ENCODE measurements around the gene GDE1. TPM values are rescaled to one million over a fixed set of nuclear protein-coding genes. Genes with fewer than 3 reads are reported as not detected.

GDE1 gene
- polyA plus RNA-seq, 1 donor, result 76.0 TPM

DNA sequence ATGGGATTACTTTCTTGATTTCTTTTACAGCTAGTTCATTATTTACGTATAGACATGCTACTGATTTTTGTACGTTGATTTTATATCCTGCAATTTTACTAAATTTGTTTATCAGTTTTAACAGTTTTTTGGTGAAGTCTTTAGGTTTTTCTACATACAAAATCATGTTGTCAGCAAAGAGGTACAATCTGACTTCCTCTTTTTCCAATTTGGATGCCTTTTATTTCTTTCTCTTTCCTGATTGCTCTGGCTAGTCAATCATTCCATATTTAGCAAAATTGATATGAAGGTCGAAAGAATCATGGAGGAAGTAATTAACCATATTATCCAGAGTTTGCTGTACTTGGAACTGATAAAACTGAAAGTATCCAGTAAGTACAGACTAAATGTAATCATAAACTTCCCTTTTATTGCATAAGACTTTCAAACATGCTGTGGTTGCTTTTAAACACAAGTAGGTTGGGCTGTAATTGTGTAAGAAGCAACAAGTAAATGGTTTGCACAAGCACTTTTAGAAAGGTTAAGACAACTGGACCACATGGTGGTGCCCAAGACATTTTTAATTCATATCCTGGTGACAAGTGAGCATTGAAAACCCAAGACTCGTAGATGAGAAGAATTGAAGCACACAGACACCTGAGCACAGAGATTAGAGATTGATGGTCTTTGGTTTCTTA lies 8.4 kb downstream of the GDE1 start:
- Histone ChIP-seq H3K27me3 (ENCODE audit: control insufficient read depth, insufficient read depth, low read length) (no peaks in the 10 kb centered on the region), H3K9me3 (ENCODE audit: control insufficient read depth, low read depth, low read length) (peaks cover 4% of the 10 kb centered on the region), H3K36me3 (ENCODE audit: control insufficient read depth, insufficient read depth, low read length) (peaks cover 19% of the 10 kb centered on the region), H3K4me3 (ENCODE audit: low read length) (no peak overlapping the region), H3K27ac (ENCODE audit: low read length) (peak overlapping the region; percentile 68), H3K4me1 (ENCODE audit: control insufficient read depth, insufficient read depth, low read length) (peaks cover 24% of the 10 kb centered on the region)
- WGBS (ENCODE audit: insufficient coverage, low lambda C conversion rate), result 45% methylated on average over 2 of the region's 4 CpGs
- DNase-seq, result peak; percentile 78 to 91

DNA sequence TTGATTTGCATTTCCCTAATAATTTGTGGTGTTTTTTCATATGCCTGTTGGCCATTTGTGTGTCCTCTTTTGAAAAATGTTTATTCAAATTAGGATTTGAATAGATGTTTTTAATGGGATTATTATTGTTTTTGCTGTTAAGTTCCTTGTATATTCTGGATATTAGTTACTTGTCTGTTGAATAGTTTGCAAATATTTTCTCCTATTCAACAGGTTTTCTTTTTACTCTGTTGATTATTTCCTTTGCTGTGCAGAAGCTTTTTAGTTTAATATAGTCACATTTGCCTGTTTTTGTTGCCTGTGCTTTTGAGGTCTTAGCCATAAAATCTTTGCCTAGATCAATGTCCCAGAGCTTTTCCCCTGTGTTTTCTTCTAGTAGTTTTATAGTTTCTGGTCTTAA lies 9.6 kb downstream of the GDE1 start:
- Histone ChIP-seq H3K4me1 (ENCODE audit: control insufficient read depth, insufficient read depth, low read length) (peaks cover 21% of the 10 kb centered on the region), H3K9me3 (ENCODE audit: control insufficient read depth, low read depth, low read length) (peaks cover 4% of the 10 kb centered on the region), H3K4me3 (ENCODE audit: low read length) (no peak overlapping the region), H3K27me3 (ENCODE audit: control insufficient read depth, insufficient read depth, low read length) (no peaks in the 10 kb centered on the region), H3K36me3 (ENCODE audit: control insufficient read depth, insufficient read depth, low read length) (peaks cover 27% of the 10 kb centered on the region), H3K27ac (ENCODE audit: low read length) (no peak overlapping the region)
- no peak for DNase-seq

GRCh38 chr16:19507867-19508266 lies 14.0 kb downstream of the GDE1 start:
- no peaks in the 10 kb centered on the region for H3K4me1 ChIP-seq (ENCODE audit: control insufficient read depth, insufficient read depth, low read length)
- H3K27ac ChIP-seq (ENCODE audit: low read length), result no peak overlapping the region
- WGBS (ENCODE audit: insufficient coverage, low lambda C conversion rate), result no CpG with 5 or more reads among the region's 2 CpGs
- no peak overlapping the region for H3K4me3 ChIP-seq (ENCODE audit: low read length)
- peaks cover 3% of the 10 kb centered on the region for H3K9me3 ChIP-seq (ENCODE audit: control insufficient read depth, low read depth, low read length)
- H3K27me3 ChIP-seq (ENCODE audit: control insufficient read depth, insufficient read depth, low read length), result no peaks in the 10 kb centered on the region
- no peak for DNase-seq
- peaks cover 52% of the 10 kb centered on the region for H3K36me3 ChIP-seq (ENCODE audit: control insufficient read depth, insufficient read depth, low read length)

DNA sequence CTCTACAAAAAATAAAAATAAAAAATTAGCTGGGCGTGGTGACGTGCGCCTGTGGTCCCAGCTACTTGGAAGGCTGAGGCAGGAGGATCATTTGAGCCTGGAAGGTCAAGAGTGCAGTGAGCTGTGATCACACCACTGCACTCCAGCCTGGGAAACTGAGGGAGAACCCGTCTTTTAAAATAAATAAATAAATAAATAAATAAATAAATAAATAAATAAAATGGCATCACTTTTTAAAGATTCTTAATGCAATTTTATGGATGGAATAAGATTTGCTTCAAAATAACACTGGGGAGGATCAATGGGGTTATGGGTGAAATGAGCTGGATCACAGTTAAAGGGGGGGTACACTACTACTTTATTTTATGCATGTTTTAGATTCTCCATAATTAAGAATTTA lies 14.9 kb downstream of the GDE1 start:
- no peaks in the 10 kb centered on the region for H3K9me3 ChIP-seq (ENCODE audit: control insufficient read depth, low read depth, low read length)
- H3K27ac ChIP-seq (ENCODE audit: low read length), result no peak overlapping the region
- H3K4me3 ChIP-seq (ENCODE audit: low read length), result no peak overlapping the region
- peaks cover 59% of the 10 kb centered on the region for H3K36me3 ChIP-seq (ENCODE audit: control insufficient read depth, insufficient read depth, low read length)
- no peaks in the 10 kb centered on the region for H3K27me3 ChIP-seq (ENCODE audit: control insufficient read depth, insufficient read depth, low read length)
- no peak for DNase-seq
- WGBS (ENCODE audit: insufficient coverage, low lambda C conversion rate), result no CpG with 5 or more reads among the region's 4 CpGs
- no peaks in the 10 kb centered on the region for H3K4me1 ChIP-seq (ENCODE audit: control insufficient read depth, insufficient read depth, low read length)

DNA sequence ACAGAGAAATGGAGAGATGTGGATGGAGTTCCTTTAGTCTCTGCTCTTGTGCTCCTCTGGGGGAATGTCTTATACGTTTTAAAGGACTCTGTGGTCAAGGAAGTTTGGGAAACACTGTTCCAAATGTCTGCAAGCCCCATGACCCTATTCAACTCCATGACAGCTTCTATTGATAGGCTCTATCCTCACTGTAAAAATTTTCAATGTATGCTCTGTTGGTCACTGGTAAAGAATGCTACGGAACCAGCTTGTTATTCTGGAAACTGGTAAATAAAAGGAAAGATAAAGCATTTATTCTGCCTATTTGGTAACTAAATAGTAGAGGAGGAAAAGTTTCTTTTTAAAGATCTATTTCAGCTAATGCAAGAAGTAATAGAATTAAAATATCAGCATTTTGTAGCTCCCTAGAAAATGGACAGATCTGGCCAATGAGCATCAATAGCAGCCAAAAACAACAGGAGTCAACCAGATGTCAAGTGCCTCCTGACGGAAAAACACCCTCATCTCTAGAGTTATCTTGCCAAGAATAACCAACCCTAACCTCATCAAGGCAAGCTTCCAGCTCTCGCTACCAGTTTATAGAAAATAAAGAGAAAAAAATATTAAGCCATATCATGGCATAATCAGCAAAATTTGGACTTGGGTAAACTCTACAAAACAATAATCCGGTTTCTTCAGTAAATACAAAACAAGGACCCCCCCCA lies 16.1 kb downstream of the GDE1 start:
- no peak for DNase-seq
- no peak overlapping the region for H3K4me3 ChIP-seq (ENCODE audit: low read length)
- WGBS (ENCODE audit: insufficient coverage, low lambda C conversion rate), result 100% methylated on average over 3 of the region's 5 CpGs
- no peaks in the 10 kb centered on the region for H3K27me3 ChIP-seq (ENCODE audit: control insufficient read depth, insufficient read depth, low read length)
- H3K4me1 ChIP-seq (ENCODE audit: control insufficient read depth, insufficient read depth, low read length), result no peaks in the 10 kb centered on the region
- peaks cover 71% of the 10 kb centered on the region for H3K36me3 ChIP-seq (ENCODE audit: control insufficient read depth, insufficient read depth, low read length)
- no peak overlapping the region for H3K27ac ChIP-seq (ENCODE audit: low read length)
- no peaks in the 10 kb centered on the region for H3K9me3 ChIP-seq (ENCODE audit: control insufficient read depth, low read depth, low read length)

DNA sequence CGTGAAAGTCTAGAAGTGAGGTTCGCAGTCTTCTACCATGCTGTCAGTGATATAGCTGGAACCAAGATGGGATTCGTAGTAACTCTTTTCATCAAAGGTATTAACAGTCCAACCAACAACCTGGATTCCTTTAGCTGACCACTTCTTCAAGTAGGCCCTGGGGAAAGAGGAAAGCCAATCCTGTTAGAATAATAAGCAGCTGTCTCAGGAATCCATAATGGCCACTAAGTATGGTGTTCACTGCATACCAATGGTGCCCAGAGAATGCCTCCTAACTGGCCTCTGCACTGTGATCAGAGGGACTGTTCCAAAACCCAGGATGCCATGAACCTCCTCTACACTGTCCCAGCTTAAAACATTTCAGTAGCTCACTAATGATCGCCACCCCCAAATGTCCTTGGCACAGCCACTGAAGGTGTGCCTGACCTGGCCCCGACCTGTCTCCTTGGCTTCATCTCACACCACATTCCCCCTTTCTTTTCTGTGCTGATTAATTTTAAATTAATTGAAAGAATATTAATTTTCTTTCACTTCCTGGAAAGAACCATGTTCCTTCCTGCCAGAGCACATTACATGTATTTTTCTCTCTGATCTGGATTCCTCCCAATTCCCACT lies 18.3 kb downstream of the GDE1 start:
- DNase-seq, result no peak
- 100% methylated on average over 2 of the region's 5 CpGs for WGBS (ENCODE audit: insufficient coverage, low lambda C conversion rate)
- Histone ChIP-seq H3K27ac (ENCODE audit: low read length) (no peak overlapping the region), H3K4me1 (ENCODE audit: control insufficient read depth, insufficient read depth, low read length) (no peaks in the 10 kb centered on the region), H3K36me3 (ENCODE audit: control insufficient read depth, insufficient read depth, low read length) (peaks cover 79% of the 10 kb centered on the region), H3K27me3 (ENCODE audit: control insufficient read depth, insufficient read depth, low read length) (no peaks in the 10 kb centered on the region), H3K4me3 (ENCODE audit: low read length) (no peak overlapping the region), H3K9me3 (ENCODE audit: control insufficient read depth, low read depth, low read length) (no peaks in the 10 kb centered on the region)

DNA sequence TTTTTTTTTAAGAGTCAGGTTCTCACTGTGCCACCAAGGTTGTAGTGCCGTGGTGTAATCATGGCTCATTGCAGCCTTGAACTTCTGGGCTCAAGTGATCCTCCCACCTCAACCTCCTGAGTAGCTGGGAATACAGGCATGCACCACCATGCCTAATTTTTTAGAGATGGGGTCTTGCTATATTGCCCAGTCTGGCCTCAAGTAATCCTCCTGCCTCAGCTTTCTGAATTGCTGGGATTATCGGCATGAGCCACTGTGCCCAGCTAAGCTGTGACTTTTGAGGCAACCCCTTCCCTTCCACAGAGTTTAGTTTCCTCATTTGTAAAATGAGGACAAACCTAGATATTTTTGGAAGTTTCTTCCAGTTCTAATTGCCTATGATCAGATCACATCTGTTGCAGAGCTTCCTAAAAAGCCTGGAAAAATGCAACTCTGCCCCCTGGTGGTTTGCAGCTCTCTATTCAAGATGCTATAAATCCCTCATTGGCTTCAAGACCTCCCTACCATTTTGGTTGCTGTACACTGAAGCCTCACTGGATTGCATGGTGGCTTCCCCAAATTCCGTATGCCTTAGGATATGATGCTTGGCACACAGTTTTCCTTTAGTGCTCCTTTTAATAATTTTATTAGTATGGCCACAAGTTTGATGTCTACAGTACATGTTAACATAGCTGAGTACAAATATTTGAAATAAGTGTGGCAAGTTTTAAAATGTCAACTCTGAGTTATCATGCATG lies 19.3 kb downstream of the GDE1 start:
- Histone ChIP-seq H3K27me3 (ENCODE audit: control insufficient read depth, insufficient read depth, low read length) (no peaks in the 10 kb centered on the region), H3K4me3 (ENCODE audit: low read length) (no peak overlapping the region), H3K4me1 (ENCODE audit: control insufficient read depth, insufficient read depth, low read length) (no peaks in the 10 kb centered on the region), H3K36me3 (ENCODE audit: control insufficient read depth, insufficient read depth, low read length) (peaks cover 81% of the 10 kb centered on the region), H3K9me3 (ENCODE audit: control insufficient read depth, low read depth, low read length) (no peaks in the 10 kb centered on the region), H3K27ac (ENCODE audit: low read length) (no peak overlapping the region)
- peak; percentile 65 to 68 for DNase-seq
- no CpG with 5 or more reads among the region's 3 CpGs for WGBS (ENCODE audit: insufficient coverage, low lambda C conversion rate)

DNA sequence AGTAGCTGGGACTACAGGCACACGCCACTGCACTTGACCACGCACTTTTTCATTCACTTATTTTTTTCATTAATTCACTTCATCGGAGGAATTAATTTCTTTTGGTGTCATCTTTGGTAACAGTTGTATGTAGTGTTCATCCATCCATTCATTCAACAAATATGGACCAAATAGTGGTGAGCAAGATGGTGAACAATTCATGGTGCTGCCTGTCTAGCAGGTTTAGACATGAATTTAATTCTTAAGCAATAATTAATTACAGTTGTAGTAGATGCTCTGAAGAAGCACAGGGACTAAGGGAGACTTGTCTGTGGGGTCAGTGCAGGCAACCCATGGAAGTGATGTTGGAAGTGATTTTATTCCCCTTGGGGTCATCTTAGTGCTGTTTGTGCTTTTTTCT lies 22.4 kb downstream of the GDE1 start:
- Histone ChIP-seq H3K9me3 (ENCODE audit: control insufficient read depth, low read depth, low read length) (no peaks in the 10 kb centered on the region), H3K4me1 (ENCODE audit: control insufficient read depth, insufficient read depth, low read length) (no peaks in the 10 kb centered on the region), H3K36me3 (ENCODE audit: control insufficient read depth, insufficient read depth, low read length) (peaks cover 82% of the 10 kb centered on the region), H3K27ac (ENCODE audit: low read length) (no peak overlapping the region), H3K27me3 (ENCODE audit: control insufficient read depth, insufficient read depth, low read length) (no peaks in the 10 kb centered on the region), H3K4me3 (ENCODE audit: low read length) (no peak overlapping the region)
- no peak for DNase-seq
- WGBS (ENCODE audit: insufficient coverage, low lambda C conversion rate), result no CpG with 5 or more reads among the region's 3 CpGs

- 80% methylated on average over 1 of the region's 5 CpGs for WGBS (ENCODE audit: insufficient coverage, low lambda C conversion rate)
- no peak overlapping the region for H3K4me3 ChIP-seq (ENCODE audit: low read length)
- no peak for DNase-seq
- no peaks in the 10 kb centered on the region for H3K9me3 ChIP-seq (ENCODE audit: control insufficient read depth, low read depth, low read length)
- H3K27me3 ChIP-seq (ENCODE audit: control insufficient read depth, insufficient read depth, low read length), result no peaks in the 10 kb centered on the region
- no peak overlapping the region for H3K27ac ChIP-seq (ENCODE audit: low read length)
- no peaks in the 10 kb centered on the region for H3K4me1 ChIP-seq (ENCODE audit: control insufficient read depth, insufficient read depth, low read length)
- peaks cover 81% of the 10 kb centered on the region for H3K36me3 ChIP-seq (ENCODE audit: control insufficient read depth, insufficient read depth, low read length)
Observed at GRCh38 chr16:19499006-19499405, 22.9 kb downstream of the GDE1 start.

- H3K9me3 ChIP-seq (ENCODE audit: control insufficient read depth, low read depth, low read length), result no peaks in the 10 kb centered on the region
- no peaks in the 10 kb centered on the region for H3K4me1 ChIP-seq (ENCODE audit: control insufficient read depth, insufficient read depth, low read length)
- H3K27ac ChIP-seq (ENCODE audit: low read length), result no peak overlapping the region
- H3K4me3 ChIP-seq (ENCODE audit: low read length), result no peak overlapping the region
- DNase-seq, result no peak
- H3K36me3 ChIP-seq (ENCODE audit: control insufficient read depth, insufficient read depth, low read length), result peaks cover 67% of the 10 kb centered on the region
- no peaks in the 10 kb centered on the region for H3K27me3 ChIP-seq (ENCODE audit: control insufficient read depth, insufficient read depth, low read length)
- 80% methylated on average over 1 of the region's 5 CpGs for WGBS (ENCODE audit: insufficient coverage, low lambda C conversion rate)
Observed at GRCh38 chr16:19497176-19497575, 24.7 kb downstream of the GDE1 start.
